Erythroblast (primary cell): ENCODE results near the gene GPR39.

Source experiments
- GATA1 ChIP-seq: IDR thresholded peaks from 2 replicates; pipeline ENCODE4 v1.6.1; 2011; ENCODE audit warnings: low read depth, mild to moderate bottlenecking, control low read depth, low read length, moderate library complexity
- POLR2A ChIP-seq: IDR thresholded peaks from 2 replicates; pipeline ENCODE4 v1.6.1; 2011; ENCODE audit warnings: mild to moderate bottlenecking, low read length

DNA sequence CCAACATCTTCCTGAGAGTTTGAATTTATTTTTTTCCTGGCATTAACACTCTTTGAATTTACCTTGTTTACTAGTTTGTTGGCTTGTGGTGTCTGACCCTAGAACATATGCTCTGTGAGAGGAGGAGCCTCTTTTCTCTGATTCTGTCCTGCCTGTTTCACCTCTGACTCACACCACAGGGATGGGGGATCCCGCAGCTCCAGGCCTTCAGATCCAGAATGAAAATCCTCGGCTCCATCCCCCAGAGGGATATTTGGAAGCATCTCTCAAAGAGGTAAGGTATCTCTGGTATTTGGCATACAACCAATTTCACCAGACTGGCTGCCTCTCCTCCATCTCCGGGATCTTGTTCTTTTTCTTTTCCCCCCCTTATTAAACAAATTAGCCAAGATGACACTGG, 104.7 kb downstream of the GPR39 start:
- no peak for TF ChIP-seq POLR2A
- no peak for TF ChIP-seq GATA1
